Neural progenitor cell (in vitro differentiated cells): ENCODE results near the gene ZNF20.

Experiments
- EZH2 ChIP-seq: fragments of 200-600 bp; sonication (generic); IDR thresholded peaks from 2 replicates; pipeline ENCODE4 v1.6.1; 2017; ENCODE audit warnings: antibody characterized with exemption, mild to moderate bottlenecking, moderate library complexity
- EZH2phosphoT487 ChIP-seq: fragments of 200-600 bp; sonication (generic); IDR thresholded peaks from 2 replicates; pipeline ENCODE4 v1.6.1; 2017; ENCODE audit warnings: antibody characterized with exemption
- TF ChIP-seq, protein P1 (sequence below): fragments of 200-600 bp; sonication (generic); IDR thresholded peaks from 2 replicates; pipeline ENCODE4 v1.5.1; 2017; ENCODE audit warnings: antibody characterized with exemption, mild to moderate bottlenecking

DNA sequence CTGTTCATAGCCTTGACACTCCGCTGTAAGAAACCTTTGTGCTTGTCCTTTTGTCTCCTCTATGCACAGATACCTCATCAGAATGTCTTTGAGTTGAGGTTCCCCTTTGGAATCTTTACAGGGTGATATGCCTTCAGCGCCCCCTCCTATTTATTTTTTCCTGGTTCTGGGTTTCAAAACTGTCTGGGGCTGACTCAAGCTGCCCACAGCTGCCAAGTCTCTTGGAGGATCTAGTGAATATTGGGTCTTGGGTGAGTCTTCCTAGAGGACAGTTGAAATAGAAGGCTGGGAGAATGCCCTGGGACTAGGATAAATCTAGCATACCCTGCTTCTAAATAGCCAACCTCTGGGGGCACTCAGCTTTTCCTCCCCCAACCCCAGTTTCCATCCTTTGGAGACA, 23.7 kb upstream of the ZNF20 start:
- TF ChIP-seq EZH2 (no peak), EZH2phosphoT487 (no peak)
- TF ChIP-seq, protein P1, sequence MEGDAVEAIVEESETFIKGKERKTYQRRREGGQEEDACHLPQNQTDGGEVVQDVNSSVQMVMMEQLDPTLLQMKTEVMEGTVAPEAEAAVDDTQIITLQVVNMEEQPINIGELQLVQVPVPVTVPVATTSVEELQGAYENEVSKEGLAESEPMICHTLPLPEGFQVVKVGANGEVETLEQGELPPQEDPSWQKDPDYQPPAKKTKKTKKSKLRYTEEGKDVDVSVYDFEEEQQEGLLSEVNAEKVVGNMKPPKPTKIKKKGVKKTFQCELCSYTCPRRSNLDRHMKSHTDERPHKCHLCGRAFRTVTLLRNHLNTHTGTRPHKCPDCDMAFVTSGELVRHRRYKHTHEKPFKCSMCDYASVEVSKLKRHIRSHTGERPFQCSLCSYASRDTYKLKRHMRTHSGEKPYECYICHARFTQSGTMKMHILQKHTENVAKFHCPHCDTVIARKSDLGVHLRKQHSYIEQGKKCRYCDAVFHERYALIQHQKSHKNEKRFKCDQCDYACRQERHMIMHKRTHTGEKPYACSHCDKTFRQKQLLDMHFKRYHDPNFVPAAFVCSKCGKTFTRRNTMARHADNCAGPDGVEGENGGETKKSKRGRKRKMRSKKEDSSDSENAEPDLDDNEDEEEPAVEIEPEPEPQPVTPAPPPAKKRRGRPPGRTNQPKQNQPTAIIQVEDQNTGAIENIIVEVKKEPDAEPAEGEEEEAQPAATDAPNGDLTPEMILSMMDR: no peak
